GM21529 (cell line): ENCODE results near the gene DNAJB12.
"Not testable (repeated sequence)": the region's sequence is repeated elsewhere in the genome, so short reads cannot be mapped to it uniquely, and the experiment has no call there.

Experiments
- ATAC-seq: cut with Tn5 transposase; IDR thresholded peaks from one replicate; pipeline ENCODE4 v1.9.1; 2021; ENCODE audit not compliant: unreplicated experiment

Gene DNAJB12

GRCh38 chr10:72318418-72319262 lies 36.1 kb downstream of the DNAJB12 start:
- ATAC-seq: no peak

- no peak for ATAC-seq
Measured at GRCh38 chr10:72316748-72317435, 37.8 kb downstream of the DNAJB12 start.

GRCh38 chr10:72316386-72316700 lies 38.4 kb downstream of the DNAJB12 start:
- ATAC-seq: no peak

GRCh38 chr10:72315611-72316385 lies 38.9 kb downstream of the DNAJB12 start:
- no peak for ATAC-seq

GRCh38 chr10:72315054-72315453 lies 39.7 kb downstream of the DNAJB12 start:
- ATAC-seq: no peak

GRCh38 chr10:72314263-72314662 lies 40.5 kb downstream of the DNAJB12 start:
- no peak for ATAC-seq

- no peak for ATAC-seq
Measured at GRCh38 chr10:72312865-72313391, 41.8 kb downstream of the DNAJB12 start.

- no peak for ATAC-seq
Measured at GRCh38 chr10:72311667-72312066, 43.1 kb downstream of the DNAJB12 start.

GRCh38 chr10:72310636-72311035 lies 44.1 kb downstream of the DNAJB12 start:
- no peak for ATAC-seq

GRCh38 chr10:72310241-72310633 lies 44.5 kb downstream of the DNAJB12 start:
- ATAC-seq: no peak

GRCh38 chr10:72309290-72310240 lies 45.2 kb downstream of the DNAJB12 start:
- no peak for ATAC-seq

- ATAC-seq: no peak
Measured at GRCh38 chr10:72308320-72308987, 46.3 kb downstream of the DNAJB12 start.

- ATAC-seq: not testable (repeated sequence)
Measured at GRCh38 chr10:72307711-72308110, 47.0 kb downstream of the DNAJB12 start.

- ATAC-seq: no peak
Measured at GRCh38 chr10:72306215-72306760, 48.4 kb downstream of the DNAJB12 start.

- no peak for ATAC-seq
Measured at GRCh38 chr10:72303424-72304128, 51.1 kb downstream of the DNAJB12 start.

- ATAC-seq: no peak
Measured at GRCh38 chr10:72298592-72299519, 55.9 kb downstream of the DNAJB12 start.

GRCh38 chr10:72297805-72298591 lies 56.7 kb downstream of the DNAJB12 start:
- ATAC-seq: peak; percentile 76
